ENCODE data around the gene LIPC. TPM values are rescaled to one million over a fixed set of nuclear protein-coding genes. Genes with fewer than 3 reads are reported as not detected.

Gene LIPC
- total and polyA plus RNA-seq, 10 of the 15 experiments (the other 5 are each of a cell fraction or from before 2014, with no cell fraction given) = 0.06 to 0.31 (median 0.16) TPM; not detected in 1

GRCh38 chr15:58448906-58449305 lies 17.1 kb downstream of the LIPC start:
- Histone ChIP-seq H3K36me3 (ENCODE audit: control insufficient read depth in 2 of 2, insufficient read depth in 2 of 2, low read length in 1 of 2) (no peaks in the 10 kb centered on the region), H3K27ac (ENCODE audit: control insufficient read depth, insufficient read depth) (no peak overlapping the region), H3K4me3 (no peak overlapping the region), H3K9ac (ENCODE audit: control insufficient read depth, insufficient read depth, low read length) (no peak overlapping the region), H3K4me1 (ENCODE audit: control insufficient read depth, insufficient read depth, low read length) (peaks cover 1% of the 10 kb centered on the region), H3K9me3 (replicated peaks; ENCODE audit: control insufficient read depth, insufficient read depth, low read length) (no peaks in the 10 kb centered on the region), H3K27me3 (replicated peaks in 1 of 2; ENCODE audit: control insufficient read depth in 2 of 2, insufficient read depth in 2 of 2, low read length in 1 of 2) (no peaks in the 10 kb centered on the region), H3K4me2 (ENCODE audit: control insufficient read depth, insufficient read depth) (no peak overlapping the region), H4K20me1 (ENCODE audit: control insufficient read depth, insufficient read depth) (no peaks in the 10 kb centered on the region), H2AFZ (ENCODE audit: control insufficient read depth, low read depth, low read length) (no peak overlapping the region), H3K79me2 (ENCODE audit: control insufficient read depth, insufficient read depth, low read length) (no peaks in the 10 kb centered on the region)
- no peak for ATAC-seq
- intact Hi-C loops (cut with micrococcal nuclease; ENCODE audit: unreplicated experiment) = no loop called here
- SMC1A ChIA-PET (ENCODE audit: uncharacterized antibody, unreplicated experiment) = interaction anchor here (1.1 kb wide), 2 partner anchors 10 to 53 kb away, joined by 3 to 4 read pairs; no protein-coding TSS in a partner anchor
- no peak for FAIRE-seq
- TF ChIP-seq FOXM1 (IDR thresholded peaks at IDR 0.05; ENCODE audit: low read depth, low read length) = no peak
- no peak for TF ChIP-seq YY1 (IDR thresholded peaks at IDR 0.05; ENCODE audit: low read depth, low read length)
- TF ChIP-seq GATAD2B (conservative IDR thresholded peaks at IDR 0.05; ENCODE audit: low read depth) = no peak
- TF ChIP-seq ZSCAN29 (IDR thresholded peaks at IDR 0.05) = no peak
- no peak for TF ChIP-seq ZBED1 (IDR thresholded peaks at IDR 0.05; ENCODE audit: borderline replicate concordance)
- TF ChIP-seq CEBPZ (IDR thresholded peaks at IDR 0.05; ENCODE audit: low read depth, low read length) = no peak
- no peak for TF ChIP-seq EED (IDR thresholded peaks at IDR 0.05; ENCODE audit: low read depth)
- TF ChIP-seq PRDM15 (CRISPR knock-in tag; IDR thresholded peaks at IDR 0.05) = no peak
- no peak for TF ChIP-seq BCL3 (IDR thresholded peaks at IDR 0.05; ENCODE audit: borderline replicate concordance, insufficient read depth, low read depth, low read length, poor library complexity, severe bottlenecking)
- no peak for TF ChIP-seq TCF3 (IDR thresholded peaks at IDR 0.05; ENCODE audit: borderline replicate concordance, insufficient read depth, low read depth, low read length)
- POLR2A ChIA-PET = no interaction called here
- no TSS peak for BruUV-seq (replicated peaks)
- WGBS (ENCODE audit: insufficient coverage, insufficient replicate concordance, low lambda C conversion rate, missing lambda C conversion rate) = 70% methylated on average over 10 of the region's 10 CpGs
- in situ Hi-C loops (cut with MboI) = no loop called here
- RAD21 ChIA-PET (ENCODE audit: unreplicated experiment) = no interaction called here
- CTCF ChIA-PET = interaction anchor here (0.6 kb wide), 1 partner anchor 194 kb away, joined by 3 read pairs; no protein-coding TSS in a partner anchor
- no peak for DNase-seq (ENCODE audit: low read depth, low spot score)

Measured in GM12878 (cell line).